22Rv1 (cell line): Measurements from ENCODE around the gene KSR2.
A peak's percentile ranks its signal among the peaks of the same experiment; 100 is the strongest.

Source experiments
- CTCF ChIP-seq: fragments of 450-650 bp; IDR thresholded peaks from 2 replicates; pipeline ENCODE4 v1.5.1; 2017; ENCODE audit warnings: mild to moderate bottlenecking
- ZFX ChIP-seq: fragments of 450-650 bp; IDR thresholded peaks from 2 replicates; pipeline ENCODE4 v1.6.1; 2017; ENCODE audit warnings: antibody characterized with exemption, borderline replicate concordance

GRCh38 chr12:117857632-117858612 is 110.9 kb downstream of the KSR2 start:
- peak; percentile 86 for TF ChIP-seq CTCF
- TF ChIP-seq ZFX, result no peak
